ENCODE measurements around the gene SMIM28.

DNA sequence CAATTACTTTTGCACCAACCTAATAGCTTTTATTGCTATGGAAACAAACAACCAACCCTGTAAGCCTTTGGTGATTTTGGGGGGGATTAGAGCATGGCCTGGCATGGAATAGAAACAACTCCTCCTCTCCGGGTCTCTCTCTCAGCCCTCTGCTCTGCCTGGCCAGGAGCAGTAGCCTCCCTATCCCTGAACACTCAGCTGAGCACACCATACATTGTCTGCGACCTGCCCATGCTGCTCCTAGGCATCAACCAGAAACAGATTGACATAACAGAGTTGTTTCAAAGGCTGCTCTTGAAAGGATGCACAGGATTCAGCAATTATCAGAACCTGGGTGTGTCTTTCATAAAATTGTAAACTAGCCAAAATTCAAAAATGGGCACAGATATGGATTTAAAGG, 29.8 kb upstream of the SMIM28 start:
- TF ChIP-seq, protein P1, sequence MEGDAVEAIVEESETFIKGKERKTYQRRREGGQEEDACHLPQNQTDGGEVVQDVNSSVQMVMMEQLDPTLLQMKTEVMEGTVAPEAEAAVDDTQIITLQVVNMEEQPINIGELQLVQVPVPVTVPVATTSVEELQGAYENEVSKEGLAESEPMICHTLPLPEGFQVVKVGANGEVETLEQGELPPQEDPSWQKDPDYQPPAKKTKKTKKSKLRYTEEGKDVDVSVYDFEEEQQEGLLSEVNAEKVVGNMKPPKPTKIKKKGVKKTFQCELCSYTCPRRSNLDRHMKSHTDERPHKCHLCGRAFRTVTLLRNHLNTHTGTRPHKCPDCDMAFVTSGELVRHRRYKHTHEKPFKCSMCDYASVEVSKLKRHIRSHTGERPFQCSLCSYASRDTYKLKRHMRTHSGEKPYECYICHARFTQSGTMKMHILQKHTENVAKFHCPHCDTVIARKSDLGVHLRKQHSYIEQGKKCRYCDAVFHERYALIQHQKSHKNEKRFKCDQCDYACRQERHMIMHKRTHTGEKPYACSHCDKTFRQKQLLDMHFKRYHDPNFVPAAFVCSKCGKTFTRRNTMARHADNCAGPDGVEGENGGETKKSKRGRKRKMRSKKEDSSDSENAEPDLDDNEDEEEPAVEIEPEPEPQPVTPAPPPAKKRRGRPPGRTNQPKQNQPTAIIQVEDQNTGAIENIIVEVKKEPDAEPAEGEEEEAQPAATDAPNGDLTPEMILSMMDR (IDR thresholded peaks at IDR 0.05; ENCODE audit: poor library complexity, severe bottlenecking) = no peak
- no peak for TF ChIP-seq EP300 (conservative IDR thresholded peaks at IDR 0.05; ENCODE audit: poor library complexity, severe bottlenecking)
- TF ChIP-seq, protein P2, sequence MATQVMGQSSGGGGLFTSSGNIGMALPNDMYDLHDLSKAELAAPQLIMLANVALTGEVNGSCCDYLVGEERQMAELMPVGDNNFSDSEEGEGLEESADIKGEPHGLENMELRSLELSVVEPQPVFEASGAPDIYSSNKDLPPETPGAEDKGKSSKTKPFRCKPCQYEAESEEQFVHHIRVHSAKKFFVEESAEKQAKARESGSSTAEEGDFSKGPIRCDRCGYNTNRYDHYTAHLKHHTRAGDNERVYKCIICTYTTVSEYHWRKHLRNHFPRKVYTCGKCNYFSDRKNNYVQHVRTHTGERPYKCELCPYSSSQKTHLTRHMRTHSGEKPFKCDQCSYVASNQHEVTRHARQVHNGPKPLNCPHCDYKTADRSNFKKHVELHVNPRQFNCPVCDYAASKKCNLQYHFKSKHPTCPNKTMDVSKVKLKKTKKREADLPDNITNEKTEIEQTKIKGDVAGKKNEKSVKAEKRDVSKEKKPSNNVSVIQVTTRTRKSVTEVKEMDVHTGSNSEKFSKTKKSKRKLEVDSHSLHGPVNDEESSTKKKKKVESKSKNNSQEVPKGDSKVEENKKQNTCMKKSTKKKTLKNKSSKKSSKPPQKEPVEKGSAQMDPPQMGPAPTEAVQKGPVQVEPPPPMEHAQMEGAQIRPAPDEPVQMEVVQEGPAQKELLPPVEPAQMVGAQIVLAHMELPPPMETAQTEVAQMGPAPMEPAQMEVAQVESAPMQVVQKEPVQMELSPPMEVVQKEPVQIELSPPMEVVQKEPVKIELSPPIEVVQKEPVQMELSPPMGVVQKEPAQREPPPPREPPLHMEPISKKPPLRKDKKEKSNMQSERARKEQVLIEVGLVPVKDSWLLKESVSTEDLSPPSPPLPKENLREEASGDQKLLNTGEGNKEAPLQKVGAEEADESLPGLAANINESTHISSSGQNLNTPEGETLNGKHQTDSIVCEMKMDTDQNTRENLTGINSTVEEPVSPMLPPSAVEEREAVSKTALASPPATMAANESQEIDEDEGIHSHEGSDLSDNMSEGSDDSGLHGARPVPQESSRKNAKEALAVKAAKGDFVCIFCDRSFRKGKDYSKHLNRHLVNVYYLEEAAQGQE (IDR thresholded peaks at IDR 0.05; ENCODE audit: borderline replicate concordance) = no peak
- TF ChIP-seq EZH2 (IDR thresholded peaks at IDR 0.05; ENCODE audit: borderline replicate concordance, insufficient read depth, low read length, poor library complexity, severe bottlenecking) = no peak
- no peak for TF ChIP-seq POLR2AphosphoS5 (IDR thresholded peaks at IDR 0.05)
- TF ChIP-seq TAF1 (IDR thresholded peaks at IDR 0.05; ENCODE audit: low read depth) = no peak
